ENCODE data around the gene MMRN2.

- TF ChIP-seq CTCF (IDR thresholded peaks at IDR 0.05) (no peak), POLR2A (IDR thresholded peaks at IDR 0.05) (no peak)
These were observed 467 bp downstream of the MMRN2 start for GRCh38 chr10:86956848-86957448.
